ENCODE measurements around the gene RPP30.
"Not testable (repeated sequence)": the region's sequence is repeated elsewhere in the genome, so short reads cannot be mapped to it uniquely, and the experiment has no call there.

The RPP30 gene

DNA sequence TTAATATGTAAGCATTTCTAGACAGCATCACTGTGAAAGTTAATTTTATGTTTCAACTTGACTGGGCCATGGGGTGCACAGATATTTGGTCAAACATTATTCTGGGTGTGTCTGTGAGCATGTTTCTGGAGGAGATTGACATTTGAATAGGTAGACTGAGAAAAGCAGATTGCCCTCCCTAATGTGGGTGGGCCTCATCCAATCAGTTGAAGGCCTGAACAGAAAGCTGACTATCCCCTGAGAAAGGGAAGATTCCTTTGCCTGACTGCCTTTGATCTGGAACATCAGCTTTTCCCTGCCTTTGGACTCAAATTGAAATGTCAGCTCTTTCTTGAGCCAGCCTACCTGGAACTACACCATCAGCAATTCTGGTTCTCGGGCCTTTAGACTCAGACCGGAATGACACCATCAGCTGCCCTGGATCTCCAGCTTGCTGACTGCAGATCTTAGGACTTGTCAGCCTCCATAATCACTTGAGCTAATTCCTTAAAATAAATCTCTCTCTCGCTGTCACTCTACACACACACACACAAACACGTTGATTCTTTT is 5.7 kb upstream of the RPP30 start:
- DNase-seq (ENCODE audit: low read depth), result no peak
- no peak overlapping the region for H3K4me3 ChIP-seq (ENCODE audit: low read depth, low read length)
- TF ChIP-seq, protein P1, sequence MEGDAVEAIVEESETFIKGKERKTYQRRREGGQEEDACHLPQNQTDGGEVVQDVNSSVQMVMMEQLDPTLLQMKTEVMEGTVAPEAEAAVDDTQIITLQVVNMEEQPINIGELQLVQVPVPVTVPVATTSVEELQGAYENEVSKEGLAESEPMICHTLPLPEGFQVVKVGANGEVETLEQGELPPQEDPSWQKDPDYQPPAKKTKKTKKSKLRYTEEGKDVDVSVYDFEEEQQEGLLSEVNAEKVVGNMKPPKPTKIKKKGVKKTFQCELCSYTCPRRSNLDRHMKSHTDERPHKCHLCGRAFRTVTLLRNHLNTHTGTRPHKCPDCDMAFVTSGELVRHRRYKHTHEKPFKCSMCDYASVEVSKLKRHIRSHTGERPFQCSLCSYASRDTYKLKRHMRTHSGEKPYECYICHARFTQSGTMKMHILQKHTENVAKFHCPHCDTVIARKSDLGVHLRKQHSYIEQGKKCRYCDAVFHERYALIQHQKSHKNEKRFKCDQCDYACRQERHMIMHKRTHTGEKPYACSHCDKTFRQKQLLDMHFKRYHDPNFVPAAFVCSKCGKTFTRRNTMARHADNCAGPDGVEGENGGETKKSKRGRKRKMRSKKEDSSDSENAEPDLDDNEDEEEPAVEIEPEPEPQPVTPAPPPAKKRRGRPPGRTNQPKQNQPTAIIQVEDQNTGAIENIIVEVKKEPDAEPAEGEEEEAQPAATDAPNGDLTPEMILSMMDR (IDR thresholded peaks at IDR 0.05; ENCODE audit: low read depth, low read length, missing control alignments), result no peak

DNA sequence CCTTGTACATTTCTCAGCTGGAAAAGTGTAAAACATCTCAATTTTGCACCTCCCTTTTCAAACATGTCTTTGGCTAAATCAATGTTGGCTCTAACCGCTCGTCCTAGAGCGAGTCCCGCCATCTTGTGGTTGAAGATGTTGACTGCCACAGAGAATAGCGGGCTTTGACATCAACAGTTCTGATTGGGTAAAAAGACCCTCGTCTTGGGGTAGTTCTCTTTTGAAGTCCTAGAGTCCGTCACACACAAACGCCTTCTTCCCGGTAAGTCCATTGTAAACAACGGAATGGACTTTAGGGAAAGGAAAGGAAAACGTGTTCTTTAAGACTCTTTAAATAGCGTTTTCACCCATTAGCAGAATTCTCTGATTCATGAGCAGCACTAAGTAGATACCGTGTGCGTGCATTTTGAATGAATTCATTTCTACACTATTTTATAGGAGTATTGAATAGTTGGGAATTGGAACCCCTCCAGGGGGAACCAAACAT is 452 bp upstream of the RPP30 start:
- TF ChIP-seq, protein P1 (IDR thresholded peaks at IDR 0.05; ENCODE audit: low read depth, low read length, missing control alignments), result peak; percentile 53
- DNase-seq (ENCODE audit: low read depth), result peak; percentile 49
- peak overlapping the region; percentile 88 for H3K4me3 ChIP-seq (ENCODE audit: low read depth, low read length)

DNA sequence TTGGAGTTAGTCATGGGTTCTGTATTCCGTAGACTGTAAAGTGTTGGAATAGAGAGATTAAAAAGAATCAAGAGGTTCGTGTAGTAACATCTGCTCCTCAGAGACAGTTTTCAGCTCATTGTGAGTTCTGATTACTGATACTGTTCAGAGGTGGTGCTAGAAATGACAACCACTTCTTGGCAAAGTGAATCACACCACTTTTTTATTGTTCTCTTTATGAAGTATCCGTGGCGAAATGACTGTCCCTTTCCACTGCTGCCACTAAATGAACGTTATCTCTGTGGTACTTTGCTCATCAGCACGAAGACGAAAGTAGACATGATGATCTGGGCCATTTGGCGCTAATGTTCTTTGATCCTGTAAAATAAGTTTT is 860 bp downstream of the RPP30 start:
- TF ChIP-seq, protein P1 (IDR thresholded peaks at IDR 0.05; ENCODE audit: low read depth, low read length, missing control alignments), result no peak

DNA sequence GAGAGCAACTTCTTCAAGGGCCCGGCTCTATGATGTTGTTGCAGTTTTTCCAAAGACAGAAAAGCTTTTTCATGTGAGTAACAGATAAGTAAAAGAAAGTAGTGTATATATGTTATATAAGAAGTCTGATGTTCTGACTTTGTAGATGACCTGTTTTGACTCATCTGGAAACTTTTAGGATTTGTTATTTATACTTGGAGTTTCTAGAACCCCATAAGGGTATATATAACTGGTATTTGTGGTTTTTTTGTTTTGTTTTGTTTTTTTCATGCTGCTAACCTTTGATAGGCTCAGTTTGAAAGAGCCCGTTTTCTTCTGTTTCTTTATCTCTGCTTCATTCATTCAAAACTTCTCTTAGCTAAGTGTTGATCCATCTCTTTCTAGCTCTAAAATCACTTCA is 7.3 kb downstream of the RPP30 start:
- no peak for DNase-seq (ENCODE audit: low read depth)
- H3K4me3 ChIP-seq (ENCODE audit: low read depth, low read length), result no peak overlapping the region
- TF ChIP-seq, protein P1 (IDR thresholded peaks at IDR 0.05; ENCODE audit: low read depth, low read length, missing control alignments), result no peak

More for the DNA sequence above, 860 bp downstream of the RPP30 start:
- DNase-seq (ENCODE audit: low read depth), result no peak
- H3K4me3 ChIP-seq (ENCODE audit: low read depth, low read length), result peak overlapping the region; percentile 88

DNA sequence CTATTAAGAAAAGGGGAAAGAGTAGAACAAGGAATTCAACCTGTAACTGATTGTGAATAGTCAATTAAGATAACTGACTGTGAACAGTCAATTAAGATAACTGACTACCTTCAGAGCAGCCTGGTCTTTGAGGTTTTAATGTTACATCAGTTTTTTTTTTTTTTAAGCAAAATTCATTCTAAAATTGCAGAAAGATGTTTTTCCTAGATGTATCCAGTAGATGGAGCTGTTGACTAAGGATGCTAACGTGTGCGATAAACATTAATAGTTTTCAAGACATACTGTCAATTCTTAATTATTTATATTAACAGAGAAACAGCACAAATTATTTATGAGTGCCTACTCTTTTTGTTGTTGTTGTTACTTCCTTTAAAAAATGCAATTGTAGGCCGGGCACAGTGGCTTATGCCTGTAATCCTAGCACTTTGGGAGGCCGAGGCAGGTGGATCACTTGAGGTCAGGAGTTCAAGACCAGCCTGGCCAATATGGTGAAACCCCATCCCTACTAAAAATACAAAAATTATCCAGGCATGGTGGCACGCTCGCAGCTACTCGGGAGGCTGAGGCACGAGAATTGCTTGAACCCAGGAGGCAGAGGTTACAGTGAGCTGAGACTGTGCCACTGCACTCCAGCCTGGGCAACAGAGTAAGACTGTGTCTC is 8.4 kb downstream of the RPP30 start:
- not testable (repeated sequence) for DNase-seq (ENCODE audit: low read depth); H3K4me3 ChIP-seq (ENCODE audit: low read depth, low read length)
- TF ChIP-seq, protein P1 (IDR thresholded peaks at IDR 0.05; ENCODE audit: low read depth, low read length, missing control alignments), result peak; percentile 46

DNA sequence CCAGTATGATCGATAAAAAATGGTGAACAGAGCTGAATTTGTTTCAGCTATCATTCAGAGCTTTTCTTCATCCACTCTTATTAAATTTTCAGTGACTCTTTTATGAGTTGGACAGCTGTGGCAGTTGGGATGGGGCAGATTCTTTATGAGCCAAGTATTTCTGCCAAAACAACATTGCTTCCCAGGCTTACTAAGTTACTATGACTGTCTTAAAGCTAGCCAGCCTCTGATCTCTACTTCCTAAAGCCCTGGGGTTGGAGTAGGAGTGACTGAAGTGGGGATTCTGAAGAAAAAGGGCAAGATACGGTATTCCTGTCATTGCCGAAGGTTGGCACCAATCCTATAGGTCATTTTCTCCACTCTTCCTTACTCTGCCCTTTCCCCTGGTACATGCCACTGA is 12.7 kb downstream of the RPP30 start:
- DNase-seq (ENCODE audit: low read depth), result no peak
- TF ChIP-seq, protein P1 (IDR thresholded peaks at IDR 0.05; ENCODE audit: low read depth, low read length, missing control alignments), result no peak
- H3K4me3 ChIP-seq (ENCODE audit: low read depth, low read length), result no peak overlapping the region

DNA sequence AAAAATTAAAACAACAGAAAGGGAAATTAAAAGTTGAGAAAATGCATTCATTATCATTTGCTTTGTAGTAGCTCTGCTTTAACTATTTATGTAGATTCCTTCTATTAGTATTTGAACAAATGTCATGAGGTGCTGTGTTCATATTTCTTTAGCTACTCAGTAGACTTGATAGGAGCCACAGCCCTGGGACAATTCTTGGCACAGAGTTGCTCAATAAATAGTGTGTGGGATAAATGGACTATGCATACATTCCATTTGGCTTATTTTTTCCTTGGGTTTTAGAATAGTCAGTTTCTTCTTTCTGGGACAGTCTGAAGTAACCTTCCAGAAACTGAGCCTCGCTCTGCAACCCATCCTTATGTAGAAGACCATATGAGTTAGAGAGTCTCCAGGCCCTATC is 13.4 kb downstream of the RPP30 start:
- no peak overlapping the region for H3K4me3 ChIP-seq (ENCODE audit: low read depth, low read length)
- no peak for DNase-seq (ENCODE audit: low read depth)
- TF ChIP-seq, protein P1 (IDR thresholded peaks at IDR 0.05; ENCODE audit: low read depth, low read length, missing control alignments), result no peak
